Breast epithelium (tissue), 4 donors: ENCODE data around the gene BMI1. TPM values are rescaled to one million over a fixed set of nuclear protein-coding genes. Genes with fewer than 3 reads are reported as not detected.

ENCODE experiments used
- DNase-seq, 2 donors: peaks; one replicate each; pipeline ENCODE4 v3.0.0-alpha.2; 2019; ENCODE audit warnings: low spot score in 2 of 2
- H3K27ac ChIP-seq, 2 donors: fragments of 200-600 bp; sonication (generic) in 1 of 2; one replicate each; pipeline ENCODE4 v1.5.1; 2016 to 2019; ENCODE audit warnings: mild to moderate bottlenecking in 1 of 2
- H3K27me3 ChIP-seq, 2 donors: fragments of 200-600 bp; sonication (generic) in 1 of 2; one replicate each; pipeline versions ENCODE4 v1.5.1 to v1.6.0; 2017 to 2019; ENCODE audit warnings: control low read depth in 1 of 2, mild to moderate bottlenecking in 1 of 2
- H3K36me3 ChIP-seq: fragments of 200-600 bp; one replicate; pipeline ENCODE4 v1.5.1; 2019
- H3K4me1 ChIP-seq, 2 donors: fragments of 200-600 bp; sonication (generic); one replicate each; pipeline ENCODE4 v1.5.1; 2016 to 2019; ENCODE audit warnings: control low read depth in 1 of 2
- H3K4me3 ChIP-seq, 3 donors: fragments of 200-600 bp; sonication (generic); 1 replicate in 2 of 3; 2 replicates in 1 of 3; pipeline ENCODE4 v1.5.1; 2016 to 2019; ENCODE audit warnings: mild to moderate bottlenecking in 3 of 3, moderate library complexity in 2 of 3
- H3K9me3 ChIP-seq, 2 donors: fragments of 200-600 bp; sonication (generic) in 1 of 2; one replicate each; pipeline ENCODE4 v1.5.1; 2016 to 2019; ENCODE audit warnings: control low read depth in 1 of 2
- POLR2A ChIP-seq: fragments of 450-650 bp; IDR thresholded peaks from one replicate; pipeline ENCODE4 v1.6.1; 2016; ENCODE audit warnings: antibody characterized with exemption, mild to moderate bottlenecking, moderate library complexity
- POLR2AphosphoS5 ChIP-seq, 3 donors: sonication (generic); formaldehyde crosslinking; IDR thresholded peaks; one replicate each; pipeline ENCODE4 v1.6.1; 2017; ENCODE audit warnings: antibody characterized with exemption in 3 of 3
- intact Hi-C: fragments of 100-400 bp; cut with DNase I; formaldehyde crosslinking; loops from one replicate; pipeline ENCODE4 v1.15.1; 2023; ENCODE audit warnings: low total_unique reads
- total RNA-seq, 3 donors: library from RNA; depleted of rRNA; stranded (reverse); fragments of >200 nt; gene quantifications; one replicate each; pipeline ENCODE4 v1.1.0, GENCODE V29; 2016
- TF ChIP-seq, protein P1 (sequence below), 3 donors: fragments of 450-650 bp; IDR thresholded peaks; one replicate each; pipeline ENCODE4 v1.5.1; 2016 to 2017; ENCODE audit warnings: antibody characterized with exemption in 3 of 3, mild to moderate bottlenecking in 3 of 3, moderate library complexity in 3 of 3

BMI1 gene
- total RNA-seq, 3 donors from 2014 or later, result 48.5 to 92.3 (median 68.5) TPM

GRCh38 chr10:22366771-22367170 is 45.9 kb downstream of the BMI1 start:
- no peaks in the 10 kb centered on the region for H3K36me3 ChIP-seq
- intact Hi-C loops, result loop anchor here (10.0 kb wide), 1 partner anchor 92 kb away; no protein-coding TSS in a partner anchor
- no peaks in the 10 kb centered on the region for H3K9me3 ChIP-seq
- H3K27me3 ChIP-seq, result no peaks in the 10 kb centered on the region
- no peaks in the 10 kb centered on the region for H3K4me1 ChIP-seq
- H3K27ac ChIP-seq, result no peak overlapping the region
- no peak overlapping the region for H3K4me3 ChIP-seq
- TF ChIP-seq, protein P1, sequence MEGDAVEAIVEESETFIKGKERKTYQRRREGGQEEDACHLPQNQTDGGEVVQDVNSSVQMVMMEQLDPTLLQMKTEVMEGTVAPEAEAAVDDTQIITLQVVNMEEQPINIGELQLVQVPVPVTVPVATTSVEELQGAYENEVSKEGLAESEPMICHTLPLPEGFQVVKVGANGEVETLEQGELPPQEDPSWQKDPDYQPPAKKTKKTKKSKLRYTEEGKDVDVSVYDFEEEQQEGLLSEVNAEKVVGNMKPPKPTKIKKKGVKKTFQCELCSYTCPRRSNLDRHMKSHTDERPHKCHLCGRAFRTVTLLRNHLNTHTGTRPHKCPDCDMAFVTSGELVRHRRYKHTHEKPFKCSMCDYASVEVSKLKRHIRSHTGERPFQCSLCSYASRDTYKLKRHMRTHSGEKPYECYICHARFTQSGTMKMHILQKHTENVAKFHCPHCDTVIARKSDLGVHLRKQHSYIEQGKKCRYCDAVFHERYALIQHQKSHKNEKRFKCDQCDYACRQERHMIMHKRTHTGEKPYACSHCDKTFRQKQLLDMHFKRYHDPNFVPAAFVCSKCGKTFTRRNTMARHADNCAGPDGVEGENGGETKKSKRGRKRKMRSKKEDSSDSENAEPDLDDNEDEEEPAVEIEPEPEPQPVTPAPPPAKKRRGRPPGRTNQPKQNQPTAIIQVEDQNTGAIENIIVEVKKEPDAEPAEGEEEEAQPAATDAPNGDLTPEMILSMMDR (IDR thresholded peaks at IDR 0.05), result no peak
- TF ChIP-seq POLR2A (no peak), POLR2AphosphoS5 (IDR thresholded peaks at IDR 0.05) (no peak)
- no peak for DNase-seq

GRCh38 chr10:22367471-22367870 is 46.6 kb downstream of the BMI1 start:
- H3K27ac ChIP-seq, result no peak overlapping the region
- H3K4me1 ChIP-seq, result no peaks in the 10 kb centered on the region
- H3K9me3 ChIP-seq, result no peaks in the 10 kb centered on the region
- no peaks in the 10 kb centered on the region for H3K36me3 ChIP-seq
- intact Hi-C loops, result loop anchor here (10.0 kb wide), 1 partner anchor 93 kb away; no protein-coding TSS in a partner anchor
- no peak for TF ChIP-seq POLR2A
- TF ChIP-seq, protein P1 (IDR thresholded peaks at IDR 0.05), result no peak
- no peak for TF ChIP-seq POLR2AphosphoS5 (IDR thresholded peaks at IDR 0.05)
- no peak overlapping the region for H3K4me3 ChIP-seq
- no peak for DNase-seq
- H3K27me3 ChIP-seq, result no peaks in the 10 kb centered on the region

- intact Hi-C loops, result loop anchor here (10.0 kb wide), 1 partner anchor 94 kb away; no protein-coding TSS in a partner anchor
- DNase-seq, result no peak
- no peaks in the 10 kb centered on the region for H3K9me3 ChIP-seq
- H3K4me3 ChIP-seq, result no peak overlapping the region
- H3K27me3 ChIP-seq, result no peaks in the 10 kb centered on the region
- TF ChIP-seq POLR2AphosphoS5 (IDR thresholded peaks at IDR 0.05), result no peak
- no peak for TF ChIP-seq POLR2A
- TF ChIP-seq, protein P1 (IDR thresholded peaks at IDR 0.05), result no peak
- no peak overlapping the region for H3K27ac ChIP-seq
- H3K4me1 ChIP-seq, result no peaks in the 10 kb centered on the region
- H3K36me3 ChIP-seq, result no peaks in the 10 kb centered on the region
These were observed 47.5 kb downstream of the BMI1 start for GRCh38 chr10:22368402-22368801.

GRCh38 chr10:22368981-22369380 is 48.1 kb downstream of the BMI1 start:
- H3K4me3 ChIP-seq, result no peak overlapping the region
- no peaks in the 10 kb centered on the region for H3K36me3 ChIP-seq
- no peaks in the 10 kb centered on the region for H3K4me1 ChIP-seq
- H3K9me3 ChIP-seq, result no peaks in the 10 kb centered on the region
- no peaks in the 10 kb centered on the region for H3K27me3 ChIP-seq
- intact Hi-C loops, result loop anchor here (10.0 kb wide), 1 partner anchor 94 kb away; no protein-coding TSS in a partner anchor
- H3K27ac ChIP-seq, result no peak overlapping the region
- TF ChIP-seq POLR2AphosphoS5 (IDR thresholded peaks at IDR 0.05) (no peak), POLR2A (no peak)
- TF ChIP-seq, protein P1 (IDR thresholded peaks at IDR 0.05), result no peak
- DNase-seq, result no peak

GRCh38 chr10:22369434-22370072 is 48.7 kb downstream of the BMI1 start:
- intact Hi-C loops, result loop anchor here (10.0 kb wide), 1 partner anchor 95 kb away; no protein-coding TSS in a partner anchor
- Histone ChIP-seq H3K9me3 (no peaks in the 10 kb centered on the region), H3K27ac (no peak overlapping the region), H3K27me3 (no peaks in the 10 kb centered on the region), H3K4me3 (no peak overlapping the region), H3K4me1 (no peaks in the 10 kb centered on the region), H3K36me3 (no peaks in the 10 kb centered on the region)
- no peak for TF ChIP-seq POLR2AphosphoS5 (IDR thresholded peaks at IDR 0.05)
- no peak for TF ChIP-seq POLR2A
- TF ChIP-seq, protein P1 (IDR thresholded peaks at IDR 0.05), result no peak
- DNase-seq, result no peak
